ENCODE data around the gene TNF.
A peak's percentile ranks its signal among the peaks of the same experiment; 100 is the strongest.

GRCh38 chr6:31579546-31580437 is 4.4 kb downstream of the TNF start:
- TF ChIP-seq TAF1 (IDR thresholded peaks at IDR 0.05; ENCODE audit: low read depth, low read length) = no peak
- TF ChIP-seq POLR2AphosphoS5 (IDR thresholded peaks at IDR 0.05; ENCODE audit: low read depth, low read length) = peak; percentile 31; the same call in 1 of the 2 replicates
- no peak for TF ChIP-seq PAX5 (IDR thresholded peaks at IDR 0.05; ENCODE audit: insufficient read depth, low read length, severe bottlenecking)
- TF ChIP-seq POU2F2 (IDR thresholded peaks at IDR 0.05; ENCODE audit: low read depth, low read length) = no peak
- TF ChIP-seq POLR2A (IDR thresholded peaks at IDR 0.05; ENCODE audit: low read depth, low read length) = peak; percentile 17; the same call in 1 of the 2 replicates
- no peak for TF ChIP-seq SPI1 (IDR thresholded peaks at IDR 0.05; ENCODE audit: low read depth, low read length)
